Fibroblast of the aortic adventitia (primary cell): ENCODE measurements around the gene RIPK4. TPM values are rescaled to one million over a fixed set of nuclear protein-coding genes. Genes with fewer than 3 reads are reported as not detected.

Experiments used
- DNase-seq: peaks from one replicate; pipeline ENCODE4 v3.0.0-alpha.2; 2010; ENCODE audit warnings: low read depth
- H3K4me3 ChIP-seq: 2 replicates; pipeline ENCODE4 v1.5.1; 2011; ENCODE audit warnings: low read depth, mild to moderate bottlenecking, control low read depth, low read length, moderate library complexity
- total RNA-seq: library from RNA; depleted of rRNA; stranded (reverse); fragments of >200 nt; gene quantifications from 2 replicates; pipeline ENCODE4 v1.2.3, GENCODE V29; 2012; ENCODE audit warnings: low replicate concordance
- TF ChIP-seq, protein P1 (sequence below): IDR thresholded peaks from 2 replicates; pipeline ENCODE4 v1.5.1; 2011; ENCODE audit warnings: mild to moderate bottlenecking, low read length, control low read depth, inconsistent platforms; ENCODE audit not compliant: insufficient read depth

The RIPK4 gene
- total RNA-seq, 1 donor: 0.45 TPM

DNA sequence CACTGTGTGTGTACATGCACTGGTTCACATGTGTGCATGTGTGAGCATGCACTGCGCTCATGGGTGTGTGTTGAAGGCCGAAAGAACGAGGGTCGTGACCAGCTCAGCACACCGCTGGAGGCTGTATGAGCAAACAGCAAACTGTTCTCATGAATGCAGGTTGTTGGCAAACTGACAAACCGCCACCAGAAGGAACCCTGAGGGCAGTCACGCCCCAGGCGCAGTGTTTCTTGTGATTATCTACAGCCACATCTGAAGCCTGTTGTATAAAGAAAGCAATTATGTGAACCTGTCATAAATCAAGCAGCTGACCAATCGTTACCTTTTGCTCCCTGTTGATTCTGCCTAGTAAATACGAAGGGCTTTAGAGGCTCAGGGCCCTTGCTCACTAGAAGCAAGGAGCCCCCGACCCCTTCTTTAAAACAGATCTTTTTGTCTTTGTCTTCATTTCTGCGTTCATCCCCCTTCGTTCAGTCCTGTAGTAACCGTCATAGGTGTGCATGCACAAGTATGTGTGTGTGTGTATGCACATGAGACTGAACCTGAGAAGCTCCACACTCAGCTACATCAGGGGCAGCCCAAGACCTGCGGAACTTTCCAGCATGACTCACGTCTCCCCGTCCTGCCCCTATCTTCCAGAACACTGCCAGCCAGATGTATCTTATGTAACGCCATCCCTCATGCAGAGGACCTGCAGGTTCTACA lies 16.8 kb upstream of the RIPK4 start:
- TF ChIP-seq, protein P1, sequence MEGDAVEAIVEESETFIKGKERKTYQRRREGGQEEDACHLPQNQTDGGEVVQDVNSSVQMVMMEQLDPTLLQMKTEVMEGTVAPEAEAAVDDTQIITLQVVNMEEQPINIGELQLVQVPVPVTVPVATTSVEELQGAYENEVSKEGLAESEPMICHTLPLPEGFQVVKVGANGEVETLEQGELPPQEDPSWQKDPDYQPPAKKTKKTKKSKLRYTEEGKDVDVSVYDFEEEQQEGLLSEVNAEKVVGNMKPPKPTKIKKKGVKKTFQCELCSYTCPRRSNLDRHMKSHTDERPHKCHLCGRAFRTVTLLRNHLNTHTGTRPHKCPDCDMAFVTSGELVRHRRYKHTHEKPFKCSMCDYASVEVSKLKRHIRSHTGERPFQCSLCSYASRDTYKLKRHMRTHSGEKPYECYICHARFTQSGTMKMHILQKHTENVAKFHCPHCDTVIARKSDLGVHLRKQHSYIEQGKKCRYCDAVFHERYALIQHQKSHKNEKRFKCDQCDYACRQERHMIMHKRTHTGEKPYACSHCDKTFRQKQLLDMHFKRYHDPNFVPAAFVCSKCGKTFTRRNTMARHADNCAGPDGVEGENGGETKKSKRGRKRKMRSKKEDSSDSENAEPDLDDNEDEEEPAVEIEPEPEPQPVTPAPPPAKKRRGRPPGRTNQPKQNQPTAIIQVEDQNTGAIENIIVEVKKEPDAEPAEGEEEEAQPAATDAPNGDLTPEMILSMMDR: no peak
- DNase-seq: peak; percentile 4
- H3K4me3 ChIP-seq: no peak overlapping the region

DNA sequence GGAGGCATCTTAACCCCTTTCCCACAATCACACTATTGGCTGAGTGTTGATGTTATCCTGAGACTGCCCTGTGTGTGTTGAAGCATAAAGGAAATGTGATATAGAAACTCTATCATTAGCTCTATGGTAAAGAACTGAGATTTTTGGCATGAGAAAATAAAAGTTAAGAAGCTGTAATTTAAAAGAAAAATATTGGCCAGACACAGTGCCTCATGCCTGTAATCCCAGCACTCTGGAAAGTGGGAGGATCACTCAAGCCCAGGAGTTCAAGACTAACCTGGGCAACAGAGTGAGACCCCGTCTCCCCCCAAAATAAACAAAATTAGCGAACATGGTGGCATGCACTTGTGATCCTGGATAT lies 14.2 kb upstream of the RIPK4 start:
- TF ChIP-seq, protein P1: no peak
- DNase-seq: no peak

DNA sequence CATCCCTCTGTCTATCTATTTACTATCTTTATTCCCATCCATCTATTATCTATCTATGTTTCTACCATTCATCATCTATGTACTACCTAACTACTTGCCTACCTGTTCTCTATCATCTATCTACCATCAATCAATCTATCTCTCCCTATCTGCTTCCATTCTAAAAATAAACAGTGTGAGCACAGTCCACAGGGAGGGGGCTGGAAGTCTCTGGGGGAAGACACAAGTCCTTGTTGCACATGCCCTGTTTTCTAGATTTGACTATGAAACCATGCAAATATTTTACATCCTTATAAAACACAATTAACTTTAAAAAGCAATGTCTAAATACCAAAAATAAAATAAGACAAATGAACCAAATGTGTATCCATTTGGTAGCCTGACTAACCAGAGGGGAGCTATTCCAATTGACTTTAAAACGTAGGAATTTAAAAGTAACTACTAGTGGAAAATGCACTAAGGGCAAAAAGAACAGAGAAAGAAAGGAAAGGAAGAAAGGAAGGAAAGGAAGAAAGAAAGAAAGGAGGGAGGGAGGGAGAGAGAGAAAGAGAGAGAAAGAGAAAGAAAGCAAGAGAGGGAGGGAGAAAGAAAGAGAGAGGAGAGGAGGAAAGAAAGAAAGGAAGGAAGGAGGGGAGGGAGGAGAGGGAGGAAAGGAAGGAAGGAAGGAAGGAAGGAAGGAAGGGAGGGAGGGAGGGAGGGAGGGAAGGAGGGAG lies 13.6 kb upstream of the RIPK4 start:
- no peak overlapping the region for H3K4me3 ChIP-seq
- no peak for DNase-seq
- TF ChIP-seq, protein P1: no peak

More for the DNA sequence above, 14.2 kb upstream of the RIPK4 start:
- no peak overlapping the region for H3K4me3 ChIP-seq

DNA sequence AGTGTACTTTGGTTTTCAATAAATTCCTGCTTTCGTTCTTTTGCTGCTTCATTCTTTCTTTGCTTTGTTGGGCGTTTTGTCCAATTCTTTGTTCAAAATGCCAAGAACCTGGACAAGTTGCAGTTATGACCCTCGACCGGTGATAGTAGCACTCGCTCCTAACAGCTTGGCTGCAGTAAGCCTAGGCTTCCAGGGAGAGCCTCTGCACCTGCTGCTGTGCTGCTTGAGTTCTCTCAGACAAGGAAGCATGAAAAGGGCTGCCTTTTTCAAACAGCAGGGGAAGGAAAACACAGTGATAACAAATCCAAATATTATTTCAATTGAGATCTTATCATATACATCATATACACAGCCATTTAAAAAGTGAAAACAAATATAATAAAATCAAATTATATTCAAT lies 12.8 kb upstream of the RIPK4 start:
- DNase-seq: no peak
- TF ChIP-seq, protein P1: no peak
- H3K4me3 ChIP-seq: no peak overlapping the region

DNA sequence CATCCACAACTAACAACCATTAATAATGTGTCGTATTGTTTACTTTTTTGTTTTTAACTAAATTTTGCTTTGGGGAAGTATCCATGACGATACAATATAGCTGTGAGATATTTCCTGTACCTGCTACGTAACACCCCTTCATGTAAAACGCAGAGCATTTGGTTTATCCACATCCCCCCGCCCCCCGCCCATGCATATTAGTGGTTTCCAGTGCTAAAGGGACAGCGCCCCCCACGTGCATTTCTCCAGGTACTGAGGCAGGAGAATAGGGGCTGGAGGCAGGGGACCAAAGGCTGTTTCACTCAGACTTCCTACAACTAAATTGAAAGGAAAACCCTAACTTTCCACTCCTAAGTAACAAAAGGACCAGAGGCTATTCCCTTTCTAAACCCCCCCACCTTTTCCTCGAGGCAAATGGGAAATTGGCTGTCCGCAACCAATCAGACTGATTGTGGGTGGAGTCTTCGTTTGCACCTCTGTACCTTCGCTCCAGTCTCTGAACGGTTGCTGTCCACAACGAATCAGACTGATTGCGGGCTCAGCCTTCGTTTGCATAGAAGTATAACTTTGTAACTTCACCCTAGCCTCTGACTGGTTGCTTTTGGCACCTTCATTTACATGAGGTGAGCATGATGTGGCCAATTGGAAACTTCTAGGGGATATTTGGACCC lies 12.2 kb upstream of the RIPK4 start:
- DNase-seq: peak; percentile 4
- TF ChIP-seq, protein P1: no peak
- no peak overlapping the region for H3K4me3 ChIP-seq

DNA sequence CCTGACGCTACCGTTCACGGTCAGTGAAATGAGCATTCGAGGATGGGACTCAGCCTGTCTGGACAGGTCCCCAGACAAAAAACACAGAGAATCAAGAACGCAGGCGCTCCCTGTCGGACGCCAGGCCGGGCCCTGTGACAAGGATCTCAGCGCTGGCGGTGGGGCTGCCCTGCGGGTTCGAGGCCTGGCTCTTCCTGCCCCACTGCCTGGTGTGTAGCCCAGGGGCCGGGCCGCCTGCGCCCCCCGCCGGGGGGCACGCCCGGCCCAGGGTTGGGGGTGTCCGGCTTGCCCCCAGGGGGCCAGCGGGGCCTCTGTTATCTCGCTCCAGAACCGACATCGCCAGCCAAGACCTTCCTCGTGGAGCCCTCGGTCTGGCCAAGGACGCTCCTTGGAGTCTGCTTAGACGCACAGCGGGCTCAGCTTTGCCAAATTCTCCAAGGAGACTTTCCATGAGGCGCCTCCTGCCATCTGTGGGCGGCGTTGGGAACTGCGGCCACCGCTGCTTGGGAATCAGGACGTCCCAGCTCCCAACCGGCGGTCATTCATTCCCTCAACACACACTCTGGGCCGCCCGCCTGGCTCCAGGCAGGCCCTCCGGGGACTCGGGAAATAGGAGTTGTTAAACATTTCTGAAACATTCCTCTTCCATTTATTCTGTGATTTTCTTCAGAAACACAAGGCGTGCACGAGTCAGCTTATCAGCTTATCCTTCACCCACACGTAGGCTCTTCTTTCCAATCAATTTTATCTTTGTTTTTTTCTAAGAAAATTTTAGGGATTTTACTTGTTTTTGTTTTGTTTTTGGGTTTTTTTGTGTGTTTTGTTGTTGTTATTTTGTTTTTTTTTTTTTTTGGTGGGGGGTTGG lies 11.3 kb upstream of the RIPK4 start:
- peak; percentile 94 for DNase-seq
- TF ChIP-seq, protein P1: peak; percentile 99
- H3K4me3 ChIP-seq: no peak overlapping the region
